Measurements from ENCODE around the gene GPR25.

The GPR25 gene

DNA sequence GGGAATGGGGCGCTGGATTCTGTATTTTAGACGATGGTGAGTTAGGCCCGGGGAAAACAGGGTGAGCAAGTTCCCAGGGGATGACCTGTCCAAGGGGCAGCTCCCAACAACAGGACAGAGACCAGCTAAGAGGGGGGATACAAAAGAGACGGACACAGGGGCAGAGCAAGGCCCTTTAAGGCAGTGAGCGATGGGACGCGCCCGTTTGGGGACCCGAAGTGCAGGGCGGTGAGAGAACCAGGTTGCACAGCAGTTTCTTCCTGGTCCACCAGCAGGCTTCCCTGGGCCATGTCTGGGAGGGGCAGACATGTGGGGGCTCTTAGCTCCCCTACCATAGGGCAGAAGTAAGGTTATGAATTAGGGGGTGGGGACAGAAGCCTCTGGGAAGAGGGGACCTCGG is 43.9 kb downstream of the GPR25 start:
- DNase-seq = no peak

DNA sequence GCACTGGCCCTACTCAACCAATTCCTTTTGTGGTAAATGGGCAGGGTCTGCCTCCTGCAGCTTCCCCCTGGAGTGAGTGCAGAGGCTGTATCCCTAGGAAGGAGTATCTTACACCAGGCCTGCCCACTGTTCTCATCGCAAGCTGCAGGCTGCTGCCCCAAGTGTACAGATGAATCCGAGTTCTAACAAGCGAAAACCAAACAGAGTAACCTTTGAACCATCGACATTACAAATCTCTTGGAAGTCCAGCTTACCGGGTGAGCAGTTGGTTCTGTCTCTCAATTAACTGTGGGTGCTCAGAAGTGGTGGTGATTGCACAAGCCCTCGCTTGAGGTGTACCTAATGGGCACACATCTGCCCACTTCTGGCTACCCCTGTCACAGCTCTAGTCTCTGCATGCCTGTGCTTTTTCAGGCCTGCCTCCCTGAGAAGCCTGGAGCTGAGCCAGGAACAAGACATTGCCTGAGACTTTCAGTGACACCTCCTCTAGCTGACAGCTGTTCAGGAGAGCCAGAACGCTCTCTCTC is 44.6 kb downstream of the GPR25 start:
- no peak for DNase-seq

DNA sequence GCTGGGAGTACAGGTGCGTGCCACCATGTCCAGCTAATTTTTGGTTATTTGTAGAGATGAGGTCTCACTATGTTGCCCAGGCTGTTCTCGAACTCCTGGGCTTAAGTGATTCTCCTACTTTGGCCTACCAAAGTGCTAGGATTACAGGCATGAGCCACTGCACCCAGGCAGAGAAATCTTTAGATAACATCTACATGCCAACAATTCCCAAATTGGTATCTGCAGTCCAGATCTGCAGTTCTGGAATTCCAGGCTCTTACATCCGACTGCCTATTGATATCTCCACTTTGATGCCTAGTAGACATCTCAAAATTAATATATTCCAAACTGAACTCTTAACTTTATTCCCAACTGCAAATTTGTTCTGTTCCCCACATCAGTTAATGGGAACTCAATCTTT is 45.2 kb downstream of the GPR25 start:
- DNase-seq = no peak

DNA sequence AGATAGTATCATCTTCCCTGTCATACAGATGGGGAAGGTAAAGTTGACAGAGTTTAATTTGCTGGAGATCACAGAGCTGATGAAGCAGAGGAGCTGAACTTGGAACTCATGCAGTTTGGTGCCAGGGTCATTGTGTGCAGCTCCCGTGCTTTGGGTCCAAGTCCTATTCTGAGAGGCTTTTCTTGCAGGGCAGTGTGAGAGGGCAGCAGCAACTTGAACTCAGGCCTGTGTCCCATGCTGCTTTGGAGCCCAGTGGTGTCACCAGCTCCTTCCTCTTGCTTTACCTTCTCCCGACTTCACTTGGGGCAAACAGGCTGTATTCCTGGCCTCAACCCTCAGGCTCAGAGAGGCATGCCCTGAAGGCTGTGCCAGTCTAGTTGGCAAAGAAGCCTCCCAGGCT is 46.6 kb downstream of the GPR25 start:
- no peak for DNase-seq

DNA sequence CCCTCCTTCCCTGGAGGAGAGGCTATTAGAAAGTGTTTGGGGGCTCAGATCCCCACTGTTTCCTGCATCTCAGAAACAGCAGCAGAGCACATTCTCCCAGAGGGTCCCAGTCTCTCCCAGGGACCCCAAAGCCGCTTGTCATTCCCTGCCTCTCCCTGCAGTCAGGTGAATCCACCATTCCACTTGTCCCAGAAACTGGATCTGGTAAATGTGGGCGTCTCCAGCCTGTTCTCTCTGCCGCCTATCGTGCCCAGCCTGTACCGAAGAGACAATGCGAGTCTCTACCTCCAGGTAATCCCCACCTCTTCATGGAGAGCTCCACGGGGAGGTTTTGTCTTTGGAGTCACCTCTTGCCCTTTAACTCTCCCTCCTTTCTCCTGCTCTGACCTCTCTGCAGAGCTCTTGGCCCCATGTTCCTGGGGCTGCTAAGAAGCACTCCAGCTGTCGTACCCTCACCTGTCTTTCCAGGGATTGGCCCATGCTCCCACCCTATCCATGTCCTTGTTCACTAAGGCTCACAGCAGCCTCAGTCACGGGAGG is 48.9 kb downstream of the GPR25 start:
- DNase-seq = no peak

DNA sequence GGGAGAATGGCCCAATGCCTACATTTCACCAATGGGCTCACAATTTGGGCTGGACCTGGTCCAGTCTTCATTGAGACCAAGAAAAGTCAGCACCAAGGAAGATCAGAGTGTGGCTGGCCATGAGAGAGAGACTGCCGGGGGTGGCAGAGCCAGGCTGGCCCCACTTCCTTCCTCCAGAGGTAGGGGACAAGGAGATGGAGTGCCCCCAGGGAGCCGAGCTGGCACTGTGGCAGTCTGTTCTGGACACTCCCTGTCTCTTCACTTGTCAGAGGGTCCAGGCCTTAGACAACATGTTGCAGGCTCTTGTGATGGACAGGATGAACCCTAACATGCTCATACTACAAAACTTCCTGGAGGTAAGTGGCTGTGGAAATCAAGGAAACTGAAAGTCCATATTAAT is 49.6 kb downstream of the GPR25 start:
- no peak for DNase-seq

DNA sequence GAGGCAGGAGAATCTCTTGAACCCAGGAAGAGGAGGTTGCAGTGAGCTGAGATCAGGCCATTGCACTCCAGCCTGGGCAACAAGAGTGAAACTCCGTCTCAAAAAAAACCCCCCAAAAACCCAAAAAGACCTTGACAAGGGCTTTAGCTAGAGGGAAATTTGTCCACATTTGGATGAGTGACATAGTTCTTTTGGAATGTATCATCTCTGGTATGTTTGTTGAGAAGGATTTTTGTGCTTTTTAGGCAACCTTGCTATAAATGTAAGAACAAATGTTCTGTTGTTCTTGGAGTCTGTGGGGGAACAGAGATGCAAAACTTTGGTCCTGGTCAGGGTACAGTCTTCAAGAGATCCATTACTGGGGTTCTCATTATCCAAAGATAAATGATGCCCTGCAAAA is 50.8 kb downstream of the GPR25 start:
- DNase-seq = no peak

Data from NCI-H2107 (cell line).